ENCODE data around the gene SLC9A3.

SLC9A3 gene

GRCh38 chr5:434443-435146, 89.7 kb downstream of the SLC9A3 start:
- Histone ChIP-seq H3K27ac (ENCODE audit: low read depth, low read length, poor library complexity, severe bottlenecking) (no peak overlapping the region), H3K27me3 (ENCODE audit: insufficient read depth, low read length) (no peaks in the 10 kb centered on the region), H3K9me2 (ENCODE audit: low read depth, low read length) (no peaks in the 10 kb centered on the region), H4K20me1 (ENCODE audit: insufficient read depth, low read length) (no peaks in the 10 kb centered on the region), H3K9me3 (ENCODE audit: low read length) (no peaks in the 10 kb centered on the region), H3K36me3 (ENCODE audit: insufficient read depth, low read length) (peaks cover 5% of the 10 kb centered on the region), H2AFZ (ENCODE audit: low read length) (no peak overlapping the region), H3K79me2 (ENCODE audit: insufficient read depth, low read length) (no peaks in the 10 kb centered on the region), H3K4me3 (ENCODE audit: low read depth, low read length, poor library complexity, severe bottlenecking) (no peak overlapping the region), H3K4me2 (ENCODE audit: low read length) (no peak overlapping the region), H3K9ac (ENCODE audit: low read length) (no peak overlapping the region), H3F3A (ENCODE audit: insufficient read depth, low read length) (no peaks in the 10 kb centered on the region), H3K4me1 (ENCODE audit: insufficient read depth, low read length, severe bottlenecking) (peaks cover 10% of the 10 kb centered on the region)
- TF ChIP-seq EZH2 (IDR thresholded peaks at IDR 0.05; ENCODE audit: borderline replicate concordance, low read length) (no peak), CTCF (IDR thresholded peaks at IDR 0.05; ENCODE audit: low read length) (no peak)

DNA sequence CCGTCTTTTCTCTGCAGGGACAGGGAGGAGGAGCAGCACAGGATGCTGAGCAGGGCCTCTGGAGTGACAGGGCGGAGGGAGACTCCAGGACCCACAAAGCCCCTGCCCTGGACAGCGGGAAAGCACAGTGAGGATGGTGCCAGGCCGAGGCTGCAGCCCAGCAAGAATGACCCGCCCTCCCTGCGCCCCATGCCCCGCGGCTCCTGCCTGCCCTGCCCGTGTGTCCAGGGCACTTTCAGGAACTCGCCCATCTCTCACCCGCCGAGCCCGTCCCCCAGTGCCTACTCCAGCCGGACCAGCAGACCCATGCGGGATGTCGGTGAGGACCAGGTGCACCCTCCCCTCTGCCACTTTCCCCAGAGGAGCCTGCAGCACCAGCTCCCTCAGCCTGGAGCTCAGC, 90.4 kb downstream of the SLC9A3 start:
- H3F3A ChIP-seq (ENCODE audit: insufficient read depth, low read length) = no peaks in the 10 kb centered on the region
- H3K36me3 ChIP-seq (ENCODE audit: insufficient read depth, low read length) = peaks cover 5% of the 10 kb centered on the region
- H3K4me2 ChIP-seq (ENCODE audit: low read length) = no peak overlapping the region
- H3K9ac ChIP-seq (ENCODE audit: low read length) = no peak overlapping the region
- no peaks in the 10 kb centered on the region for H3K27me3 ChIP-seq (ENCODE audit: insufficient read depth, low read length)
- no peak overlapping the region for H3K4me3 ChIP-seq (ENCODE audit: low read depth, low read length, poor library complexity, severe bottlenecking)
- no peak overlapping the region for H3K27ac ChIP-seq (ENCODE audit: low read depth, low read length, poor library complexity, severe bottlenecking)
- H3K79me2 ChIP-seq (ENCODE audit: insufficient read depth, low read length) = no peaks in the 10 kb centered on the region
- peaks cover 10% of the 10 kb centered on the region for H3K4me1 ChIP-seq (ENCODE audit: insufficient read depth, low read length, severe bottlenecking)
- no peaks in the 10 kb centered on the region for H4K20me1 ChIP-seq (ENCODE audit: insufficient read depth, low read length)
- no peak for TF ChIP-seq EZH2 (IDR thresholded peaks at IDR 0.05; ENCODE audit: borderline replicate concordance, low read length)
- TF ChIP-seq CTCF (IDR thresholded peaks at IDR 0.05; ENCODE audit: low read length) = no peak
- H2AFZ ChIP-seq (ENCODE audit: low read length) = no peak overlapping the region
- no peaks in the 10 kb centered on the region for H3K9me2 ChIP-seq (ENCODE audit: low read depth, low read length)
- H3K9me3 ChIP-seq (ENCODE audit: low read length) = no peaks in the 10 kb centered on the region

GRCh38 chr5:432928-433791, 91.1 kb downstream of the SLC9A3 start:
- H3K4me2 ChIP-seq (ENCODE audit: low read length) = no peak overlapping the region
- peaks cover 10% of the 10 kb centered on the region for H3K4me1 ChIP-seq (ENCODE audit: insufficient read depth, low read length, severe bottlenecking)
- no peak overlapping the region for H2AFZ ChIP-seq (ENCODE audit: low read length)

More at GRCh38 chr5:432928-433791, 91.1 kb downstream of the SLC9A3 start:
- Histone ChIP-seq H3K27ac (ENCODE audit: low read depth, low read length, poor library complexity, severe bottlenecking) (no peak overlapping the region), H3F3A (ENCODE audit: insufficient read depth, low read length) (no peaks in the 10 kb centered on the region), H3K36me3 (ENCODE audit: insufficient read depth, low read length) (peaks cover 8% of the 10 kb centered on the region), H3K79me2 (ENCODE audit: insufficient read depth, low read length) (no peaks in the 10 kb centered on the region), H3K27me3 (ENCODE audit: insufficient read depth, low read length) (no peaks in the 10 kb centered on the region), H3K4me3 (ENCODE audit: low read depth, low read length, poor library complexity, severe bottlenecking) (no peak overlapping the region), H3K9me3 (ENCODE audit: low read length) (no peaks in the 10 kb centered on the region), H4K20me1 (ENCODE audit: insufficient read depth, low read length) (no peaks in the 10 kb centered on the region), H3K9me2 (ENCODE audit: low read depth, low read length) (no peaks in the 10 kb centered on the region), H3K9ac (ENCODE audit: low read length) (no peak overlapping the region)
- TF ChIP-seq EZH2 (IDR thresholded peaks at IDR 0.05; ENCODE audit: borderline replicate concordance, low read length) (no peak), CTCF (IDR thresholded peaks at IDR 0.05; ENCODE audit: low read length) (no peak)
